Measurements from ENCODE around the gene APEH.

The APEH gene

GRCh38 chr3:49719214-49719884 lies 45.2 kb downstream of the APEH start, which contains the start of gene AMIGO3:
Gene AMIGO3 (minus strand): TSS chr3:49719684. CDS start chr3:49719465, 219 bp downstream.
- Histone ChIP-seq H3K4me1 (ENCODE audit: insufficient read depth, low read length, severe bottlenecking) (peaks cover 14% of the 10 kb centered on the region), H3K9me2 (ENCODE audit: low read depth, low read length) (no peaks in the 10 kb centered on the region), H3K9ac (ENCODE audit: low read length) (peak within 1 kb of the TSS; percentile 30; the same call in 1 of the 2 replicates), H3K27me3 (ENCODE audit: insufficient read depth, low read length) (no peaks in the 10 kb centered on the region), H4K20me1 (ENCODE audit: insufficient read depth, low read length) (no peaks in the 10 kb centered on the region), H3K9me3 (ENCODE audit: low read length) (no peaks in the 10 kb centered on the region), H3F3A (ENCODE audit: insufficient read depth, low read length) (no peaks in the 10 kb centered on the region), H3K27ac (ENCODE audit: low read depth, low read length, poor library complexity, severe bottlenecking) (no peak within 1 kb of the TSS), H2AFZ (ENCODE audit: low read length) (no peak within 1 kb of the TSS), H3K79me2 (ENCODE audit: insufficient read depth, low read length) (no peaks in the 10 kb centered on the region), H3K4me2 (ENCODE audit: low read length) (peak within 1 kb of the TSS; percentile 60), H3K36me3 (ENCODE audit: insufficient read depth, low read length) (peaks cover 46% of the 10 kb centered on the region), H3K4me3 (ENCODE audit: low read depth, low read length, poor library complexity, severe bottlenecking) (peak within 1 kb of the TSS; percentile 56)
- TF ChIP-seq EZH2 (IDR thresholded peaks at IDR 0.05; ENCODE audit: borderline replicate concordance, low read length): no peak
- TF ChIP-seq, protein P1, sequence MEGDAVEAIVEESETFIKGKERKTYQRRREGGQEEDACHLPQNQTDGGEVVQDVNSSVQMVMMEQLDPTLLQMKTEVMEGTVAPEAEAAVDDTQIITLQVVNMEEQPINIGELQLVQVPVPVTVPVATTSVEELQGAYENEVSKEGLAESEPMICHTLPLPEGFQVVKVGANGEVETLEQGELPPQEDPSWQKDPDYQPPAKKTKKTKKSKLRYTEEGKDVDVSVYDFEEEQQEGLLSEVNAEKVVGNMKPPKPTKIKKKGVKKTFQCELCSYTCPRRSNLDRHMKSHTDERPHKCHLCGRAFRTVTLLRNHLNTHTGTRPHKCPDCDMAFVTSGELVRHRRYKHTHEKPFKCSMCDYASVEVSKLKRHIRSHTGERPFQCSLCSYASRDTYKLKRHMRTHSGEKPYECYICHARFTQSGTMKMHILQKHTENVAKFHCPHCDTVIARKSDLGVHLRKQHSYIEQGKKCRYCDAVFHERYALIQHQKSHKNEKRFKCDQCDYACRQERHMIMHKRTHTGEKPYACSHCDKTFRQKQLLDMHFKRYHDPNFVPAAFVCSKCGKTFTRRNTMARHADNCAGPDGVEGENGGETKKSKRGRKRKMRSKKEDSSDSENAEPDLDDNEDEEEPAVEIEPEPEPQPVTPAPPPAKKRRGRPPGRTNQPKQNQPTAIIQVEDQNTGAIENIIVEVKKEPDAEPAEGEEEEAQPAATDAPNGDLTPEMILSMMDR (IDR thresholded peaks at IDR 0.05; ENCODE audit: low read length): peak; percentile 25; the same call in 1 of the 2 replicates

DNA sequence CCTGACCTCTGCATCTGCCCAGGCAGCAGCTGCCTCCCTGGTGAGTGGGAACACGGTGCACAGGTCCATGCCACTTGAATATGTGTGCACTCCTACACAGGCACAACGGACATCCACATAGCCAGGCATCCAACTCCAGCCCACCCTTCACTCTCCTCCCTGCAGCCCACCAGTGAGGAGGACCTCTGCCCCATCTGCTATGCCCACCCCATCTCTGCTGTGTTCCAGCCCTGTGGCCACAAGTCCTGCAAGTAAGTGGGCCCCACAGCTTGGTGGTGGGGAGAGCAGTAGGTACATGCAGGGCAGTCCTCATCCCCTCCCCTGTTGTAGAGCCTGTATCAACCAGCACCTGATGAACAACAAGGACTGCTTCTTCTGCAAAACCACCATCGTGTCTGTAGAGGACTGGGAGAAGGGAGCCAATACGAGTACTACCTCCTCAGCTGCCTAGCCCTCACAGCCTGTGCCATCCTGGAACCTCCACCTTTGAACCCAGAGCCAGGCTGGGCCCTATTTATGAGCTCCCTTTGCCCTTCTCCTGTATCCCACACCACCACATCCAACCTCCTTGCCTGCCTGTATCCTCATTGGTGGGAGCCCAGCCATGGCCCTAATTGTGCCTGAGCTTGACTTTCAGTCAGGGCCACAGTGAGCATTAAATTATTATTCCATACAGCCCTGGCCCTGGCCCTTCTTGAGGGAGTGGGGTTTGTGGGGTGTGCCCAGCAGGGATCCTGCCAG lies 46.9 kb downstream of the APEH start:
- H3K4me3 ChIP-seq (ENCODE audit: low read depth, low read length, poor library complexity, severe bottlenecking): no peak overlapping the region
- no peak overlapping the region for H2AFZ ChIP-seq (ENCODE audit: low read length)
- peaks cover 43% of the 10 kb centered on the region for H3K36me3 ChIP-seq (ENCODE audit: insufficient read depth, low read length)
- TF ChIP-seq, protein P1 (IDR thresholded peaks at IDR 0.05; ENCODE audit: low read length): no peak
- TF ChIP-seq EZH2 (IDR thresholded peaks at IDR 0.05; ENCODE audit: borderline replicate concordance, low read length): no peak
- H3K27me3 ChIP-seq (ENCODE audit: insufficient read depth, low read length): no peaks in the 10 kb centered on the region
- no peaks in the 10 kb centered on the region for H4K20me1 ChIP-seq (ENCODE audit: insufficient read depth, low read length)
- H3K79me2 ChIP-seq (ENCODE audit: insufficient read depth, low read length): no peaks in the 10 kb centered on the region
- no peaks in the 10 kb centered on the region for H3F3A ChIP-seq (ENCODE audit: insufficient read depth, low read length)
- no peaks in the 10 kb centered on the region for H3K9me3 ChIP-seq (ENCODE audit: low read length)
- H3K27ac ChIP-seq (ENCODE audit: low read depth, low read length, poor library complexity, severe bottlenecking): no peak overlapping the region
- peaks cover 21% of the 10 kb centered on the region for H3K4me1 ChIP-seq (ENCODE audit: insufficient read depth, low read length, severe bottlenecking)
- no peak overlapping the region for H3K4me2 ChIP-seq (ENCODE audit: low read length)
- no peak overlapping the region for H3K9ac ChIP-seq (ENCODE audit: low read length)
- no peaks in the 10 kb centered on the region for H3K9me2 ChIP-seq (ENCODE audit: low read depth, low read length)

DNA sequence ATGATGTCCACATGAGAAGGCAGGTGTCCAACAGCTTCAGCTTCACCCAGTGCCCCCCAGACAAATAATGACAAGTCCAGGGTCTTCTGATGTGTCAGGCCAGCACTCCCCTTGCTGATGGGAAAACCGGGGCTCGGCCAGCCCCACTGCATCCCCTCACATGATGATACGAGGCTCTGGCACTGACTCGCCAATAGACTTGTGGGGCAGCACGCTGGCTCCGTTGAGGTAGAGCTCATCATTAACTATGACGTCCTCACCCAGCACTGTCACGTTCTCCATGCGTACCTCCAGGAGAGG lies 47.4 kb downstream of the APEH start:
- no peaks in the 10 kb centered on the region for H3K9me2 ChIP-seq (ENCODE audit: low read depth, low read length)
- peaks cover 23% of the 10 kb centered on the region for H3K4me1 ChIP-seq (ENCODE audit: insufficient read depth, low read length, severe bottlenecking)
- no peaks in the 10 kb centered on the region for H3K9me3 ChIP-seq (ENCODE audit: low read length)
- no peaks in the 10 kb centered on the region for H3F3A ChIP-seq (ENCODE audit: insufficient read depth, low read length)
- H3K4me3 ChIP-seq (ENCODE audit: low read depth, low read length, poor library complexity, severe bottlenecking): no peak overlapping the region
- no peaks in the 10 kb centered on the region for H4K20me1 ChIP-seq (ENCODE audit: insufficient read depth, low read length)
- no peak for TF ChIP-seq EZH2 (IDR thresholded peaks at IDR 0.05; ENCODE audit: borderline replicate concordance, low read length)
- TF ChIP-seq, protein P1 (IDR thresholded peaks at IDR 0.05; ENCODE audit: low read length): no peak
- no peak overlapping the region for H2AFZ ChIP-seq (ENCODE audit: low read length)
- no peak overlapping the region for H3K9ac ChIP-seq (ENCODE audit: low read length)
- no peaks in the 10 kb centered on the region for H3K27me3 ChIP-seq (ENCODE audit: insufficient read depth, low read length)
- H3K79me2 ChIP-seq (ENCODE audit: insufficient read depth, low read length): no peaks in the 10 kb centered on the region
- H3K4me2 ChIP-seq (ENCODE audit: low read length): no peak overlapping the region
- no peak overlapping the region for H3K27ac ChIP-seq (ENCODE audit: low read depth, low read length, poor library complexity, severe bottlenecking)
- peaks cover 44% of the 10 kb centered on the region for H3K36me3 ChIP-seq (ENCODE audit: insufficient read depth, low read length)

Measured in OCI-LY1 (cell line).